GM12874 (cell line): ENCODE measurements around the gene PANK4.

Experiments used
- TF ChIP-seq, protein P1 (sequence below): IDR thresholded peaks from 2 replicates; pipeline ENCODE4 v1.5.1; 2011; ENCODE audit warnings: low read depth, mild to moderate bottlenecking, control low read depth, low read length, moderate library complexity; ENCODE audit not compliant: insufficient read depth

The PANK4 gene

DNA sequence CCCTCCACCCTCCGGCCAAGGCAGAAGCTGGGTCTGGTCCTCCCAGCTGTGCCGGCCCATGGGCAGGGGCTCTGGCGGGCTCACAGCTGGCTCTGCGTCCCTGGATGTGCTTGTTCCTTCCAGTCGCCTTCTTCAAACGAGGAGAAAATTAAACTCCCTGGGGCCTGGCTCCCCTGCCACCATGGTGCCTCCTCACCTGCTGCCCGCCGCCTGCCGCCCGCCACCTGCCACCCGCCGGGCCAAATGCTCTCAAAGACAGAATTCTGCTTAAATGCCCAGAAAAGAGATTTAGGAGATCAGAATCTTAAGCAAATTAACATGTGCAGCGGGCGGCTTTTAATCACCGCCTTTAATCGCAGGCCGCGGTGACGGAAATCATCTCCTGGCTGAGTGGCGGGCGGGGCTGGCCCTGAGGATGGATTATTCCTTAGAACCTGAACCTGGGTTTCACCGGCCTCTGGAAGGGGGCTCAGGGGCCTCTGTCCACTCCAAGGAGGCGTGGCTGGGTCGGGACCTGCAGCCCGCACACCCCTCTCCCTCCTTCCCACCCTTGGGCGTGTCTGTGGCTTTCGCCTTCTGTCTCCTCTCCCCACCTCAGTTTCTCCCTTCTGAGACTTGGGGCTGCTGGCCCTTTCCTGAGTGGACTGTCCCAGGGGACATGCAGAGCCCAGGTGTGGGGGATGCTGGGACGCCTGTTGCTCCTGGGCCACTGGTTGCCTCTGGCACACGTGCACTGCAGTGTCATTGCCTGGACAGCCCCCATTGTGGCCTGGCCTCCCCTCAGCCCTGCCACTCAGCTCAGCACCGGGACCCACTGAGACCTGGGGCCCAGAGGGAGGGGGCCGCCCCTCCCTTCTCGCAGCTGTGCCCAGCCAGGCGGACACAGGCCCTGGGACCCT lies 60.8 kb downstream of the PANK4 start:
- TF ChIP-seq, protein P1, sequence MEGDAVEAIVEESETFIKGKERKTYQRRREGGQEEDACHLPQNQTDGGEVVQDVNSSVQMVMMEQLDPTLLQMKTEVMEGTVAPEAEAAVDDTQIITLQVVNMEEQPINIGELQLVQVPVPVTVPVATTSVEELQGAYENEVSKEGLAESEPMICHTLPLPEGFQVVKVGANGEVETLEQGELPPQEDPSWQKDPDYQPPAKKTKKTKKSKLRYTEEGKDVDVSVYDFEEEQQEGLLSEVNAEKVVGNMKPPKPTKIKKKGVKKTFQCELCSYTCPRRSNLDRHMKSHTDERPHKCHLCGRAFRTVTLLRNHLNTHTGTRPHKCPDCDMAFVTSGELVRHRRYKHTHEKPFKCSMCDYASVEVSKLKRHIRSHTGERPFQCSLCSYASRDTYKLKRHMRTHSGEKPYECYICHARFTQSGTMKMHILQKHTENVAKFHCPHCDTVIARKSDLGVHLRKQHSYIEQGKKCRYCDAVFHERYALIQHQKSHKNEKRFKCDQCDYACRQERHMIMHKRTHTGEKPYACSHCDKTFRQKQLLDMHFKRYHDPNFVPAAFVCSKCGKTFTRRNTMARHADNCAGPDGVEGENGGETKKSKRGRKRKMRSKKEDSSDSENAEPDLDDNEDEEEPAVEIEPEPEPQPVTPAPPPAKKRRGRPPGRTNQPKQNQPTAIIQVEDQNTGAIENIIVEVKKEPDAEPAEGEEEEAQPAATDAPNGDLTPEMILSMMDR = no peak

DNA sequence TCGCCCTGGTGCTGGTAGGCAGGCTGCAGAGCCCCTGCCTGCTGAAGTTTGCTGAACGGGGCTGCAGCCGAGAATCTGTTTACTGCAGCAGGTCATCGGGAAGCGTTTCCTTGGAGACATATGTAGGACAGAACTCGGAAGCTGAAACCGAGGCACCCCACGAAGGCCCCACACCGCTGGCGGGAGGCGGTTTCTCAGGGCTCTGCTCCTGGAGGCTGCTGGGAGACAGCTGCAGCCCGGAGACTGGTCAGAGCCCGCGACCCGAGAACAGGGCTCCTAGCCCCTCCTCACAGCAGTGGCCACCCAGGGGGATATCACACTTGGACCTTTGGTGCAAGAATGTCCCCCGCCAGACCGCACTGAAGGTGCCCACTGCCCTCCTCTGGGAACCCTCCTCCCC lies 63.0 kb downstream of the PANK4 start:
- TF ChIP-seq, protein P1 = no peak

DNA sequence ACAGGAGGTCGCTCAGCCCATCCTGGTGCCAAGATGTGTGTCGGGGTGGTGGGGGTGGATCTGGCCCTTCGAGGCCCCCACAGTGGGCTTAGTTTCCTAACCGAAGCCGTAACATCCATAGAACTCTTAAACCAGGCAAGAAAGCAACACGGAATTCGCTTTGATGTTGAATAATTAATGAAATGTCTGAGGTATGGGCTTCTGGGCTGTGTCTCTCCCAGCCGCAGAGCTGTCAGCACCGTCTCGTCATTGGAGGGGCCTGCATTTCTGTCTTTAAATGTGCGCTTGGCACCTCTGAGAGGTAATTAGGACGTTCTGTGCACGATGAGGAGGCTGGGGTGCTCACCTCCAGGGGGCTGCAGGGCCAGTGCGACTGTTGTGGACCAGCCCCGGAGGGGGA lies 63.6 kb downstream of the PANK4 start:
- TF ChIP-seq, protein P1 = no peak

DNA sequence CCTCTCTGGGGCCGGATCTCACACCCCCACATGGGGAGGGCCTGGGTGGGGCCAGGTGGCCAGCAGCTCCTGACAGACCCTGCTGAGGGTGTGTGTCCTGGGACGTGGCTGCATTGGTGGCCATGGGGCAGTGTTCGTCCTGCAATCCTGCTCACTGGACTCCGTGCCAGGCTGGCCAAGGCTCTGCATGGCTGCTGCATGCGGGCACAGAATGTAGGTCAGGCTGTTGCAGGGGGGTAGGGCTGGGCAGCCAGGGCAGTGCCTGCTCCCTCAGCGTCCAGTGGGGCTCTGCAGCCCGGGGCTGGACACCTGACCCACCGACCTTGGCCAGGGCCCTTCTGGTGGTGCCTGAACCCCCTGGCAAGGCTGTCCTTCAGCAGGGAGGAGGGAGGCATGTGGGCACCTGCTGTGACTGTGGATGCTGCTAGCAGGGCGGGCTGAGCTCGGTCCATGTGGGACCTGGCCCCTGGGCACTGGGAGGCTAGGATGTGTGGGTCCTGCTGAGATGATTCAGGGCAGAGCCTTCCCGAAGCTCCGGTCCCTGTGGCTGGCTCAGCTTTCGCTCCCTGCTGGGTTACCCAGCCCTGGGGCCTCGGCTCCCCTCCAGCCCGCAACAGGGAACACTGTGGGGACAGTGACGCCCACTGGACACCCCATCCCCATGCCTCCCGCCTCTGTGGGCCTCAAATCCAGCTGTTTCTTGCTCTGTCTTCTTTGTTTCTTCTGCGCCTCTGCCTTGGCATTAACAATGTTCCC lies 65.2 kb downstream of the PANK4 start:
- TF ChIP-seq, protein P1 = no peak

DNA sequence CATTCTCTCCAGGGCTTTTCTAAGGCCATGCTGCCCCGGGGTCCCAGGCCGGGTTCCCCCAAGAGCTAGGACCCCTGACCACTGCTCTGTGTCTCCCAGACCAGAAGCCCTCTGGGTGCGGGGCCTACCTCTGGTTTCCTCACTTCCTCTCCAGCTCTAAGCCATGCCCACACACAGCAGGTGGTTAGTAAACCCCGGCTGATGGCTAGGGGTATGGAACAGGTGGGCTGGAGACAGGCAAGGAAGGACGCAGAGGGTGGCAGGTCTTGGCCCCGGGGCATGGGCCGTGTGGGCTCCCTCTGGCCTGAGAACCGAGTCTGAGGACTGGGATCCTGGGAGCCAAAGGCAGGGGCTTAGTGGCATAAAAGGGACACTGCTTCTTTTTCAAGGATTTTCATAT lies 66.2 kb downstream of the PANK4 start:
- TF ChIP-seq, protein P1 = no peak

DNA sequence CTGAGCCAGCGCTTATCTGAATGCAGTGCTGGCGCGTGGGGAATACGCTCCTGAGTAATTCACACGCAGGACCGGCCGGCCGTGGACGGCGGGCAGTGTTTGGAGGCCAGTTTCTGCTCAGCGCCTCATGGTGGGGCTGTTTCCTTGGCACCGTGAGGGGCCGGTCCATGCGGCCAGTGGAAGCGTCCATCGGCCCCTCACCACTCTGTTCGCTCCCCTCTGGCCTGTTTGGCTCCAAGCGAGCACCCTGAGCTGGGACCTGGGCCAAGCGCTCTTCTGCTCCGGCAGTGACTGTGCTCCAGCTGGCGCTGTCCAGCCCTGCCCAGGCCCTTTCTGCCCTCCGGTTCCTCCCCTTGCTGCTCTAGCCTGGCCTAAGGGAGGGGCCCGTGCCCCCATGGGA lies 66.6 kb downstream of the PANK4 start:
- TF ChIP-seq, protein P1 = no peak

DNA sequence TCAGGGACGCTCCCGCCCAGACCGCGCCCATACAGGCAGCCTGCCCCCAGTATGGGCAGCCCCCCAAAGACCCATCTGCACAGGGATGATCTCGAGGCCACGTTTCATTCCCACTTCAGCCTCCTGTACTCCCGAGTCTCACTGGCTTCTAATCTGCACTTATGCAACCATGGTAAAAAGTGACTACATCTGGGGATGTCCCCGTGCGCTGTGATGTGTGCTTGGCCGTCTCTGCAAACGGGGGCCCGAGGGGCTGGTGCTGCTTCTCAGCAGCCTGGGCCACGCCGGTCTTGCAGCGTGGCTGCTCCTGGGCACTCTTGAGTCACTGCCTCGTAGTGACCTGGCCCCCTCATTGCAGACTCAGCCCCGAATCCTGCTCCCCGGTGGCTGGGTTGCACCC lies 67.7 kb downstream of the PANK4 start:
- TF ChIP-seq, protein P1 = no peak
